ENCODE measurements around the gene HNRNPF. TPM values are rescaled to one million over a fixed set of nuclear protein-coding genes. Genes with fewer than 3 reads are reported as not detected.

The HNRNPF gene
- 290 to 342 TPM (median 327 TPM) in 5 replicates for total RNA-seq (2022; extraction: Qiagen RNA extraction; ENCODE audit: low read depth)

DNA sequence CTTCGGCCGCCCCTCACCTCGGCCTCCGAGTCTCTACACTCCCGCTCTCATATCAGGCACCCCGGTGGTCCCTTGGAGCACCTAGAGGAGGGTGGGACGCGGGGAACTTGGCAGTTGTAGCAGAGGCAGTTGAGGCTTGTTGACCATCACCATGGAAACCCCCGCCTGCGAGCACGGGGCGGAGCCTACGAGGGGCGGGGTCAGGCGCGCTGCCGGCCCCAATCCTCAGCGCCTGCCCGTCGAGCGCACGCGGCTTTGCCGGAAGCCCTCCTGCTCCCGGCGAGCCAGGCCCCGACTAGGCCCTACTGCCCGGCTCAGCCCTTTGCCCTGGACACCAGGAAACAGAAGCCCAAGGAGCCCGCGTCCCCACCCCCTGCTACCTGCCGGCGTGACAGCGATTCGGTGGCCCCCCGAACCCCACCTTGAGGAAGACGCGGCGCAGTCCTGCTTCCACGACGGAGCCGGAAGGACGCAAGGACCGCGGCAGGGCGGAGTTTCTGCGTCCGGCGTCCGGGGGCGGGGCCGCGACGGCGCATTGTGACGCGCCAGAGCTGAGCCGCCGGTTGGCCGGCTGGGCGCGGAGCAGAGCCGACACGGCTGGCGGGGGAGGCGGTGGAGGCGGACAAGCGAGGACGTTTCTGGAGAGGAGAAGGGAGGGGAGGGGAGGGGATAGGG, at the start of gene HNRNPF:
Gene HNRNPF (minus strand): TSS at position 477 of the 675 bp plus-strand sequence. CDS start 21,302 bp downstream, outside the sequence.

DNA sequence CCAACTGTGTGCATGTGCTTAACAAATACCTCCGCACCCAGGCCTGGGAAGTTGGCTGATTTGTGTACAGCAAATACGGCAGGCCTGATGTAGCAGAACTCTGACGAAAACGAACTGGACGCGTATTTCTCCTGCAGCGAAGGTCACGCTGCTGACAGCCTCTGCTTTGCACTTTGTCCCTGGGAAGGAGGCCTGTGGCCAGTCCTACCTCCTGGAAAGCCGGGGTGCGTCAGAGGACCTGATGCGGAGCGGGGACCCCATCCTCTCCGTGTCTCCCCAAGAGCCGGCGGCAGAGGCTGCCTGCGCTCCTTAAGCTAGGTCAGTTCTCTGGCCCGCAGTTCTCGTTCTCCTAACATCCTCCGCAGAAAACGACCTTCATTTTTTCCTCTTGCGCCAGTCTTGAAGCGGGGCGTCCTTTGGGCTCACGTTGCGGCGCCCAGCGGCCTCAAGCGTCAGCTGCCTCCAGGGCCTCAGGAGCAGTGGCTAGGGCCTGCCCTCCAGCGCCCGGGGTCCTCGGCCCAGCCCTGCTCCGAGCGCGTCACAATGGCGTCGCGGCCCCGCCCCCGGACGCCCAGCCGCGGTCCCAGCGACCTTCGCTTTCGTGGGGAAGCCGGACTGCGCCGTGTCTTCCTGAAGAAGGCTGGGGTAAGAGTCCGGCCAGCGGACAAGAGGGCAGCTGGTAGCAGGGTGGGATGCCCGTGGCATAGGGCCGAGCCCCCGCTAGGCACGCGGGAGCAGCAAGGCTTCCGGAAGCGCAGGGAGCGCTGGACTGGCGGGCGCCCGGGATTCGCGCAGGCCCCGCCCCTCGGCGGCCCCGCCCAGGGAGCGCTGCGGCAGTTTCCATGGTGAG, 27.5 kb upstream of the HNRNPF start, which contains the start of gene ZNF487:
Gene ZNF487 (plus strand): TSS at position 821 of the 850 bp plus-strand sequence. CDS start 38,703 bp downstream, outside the sequence.

GRCh38 chr10:43371418-43371817, 37.6 kb downstream of the HNRNPF start, which contains the start of gene FXYD4:
TSS of gene FXYD4 (plus strand) at chr10:43371636. CDS start at chr10:43373747, 2,111 bp downstream.

Other genes starting within 250 kb of the HNRNPF start
- gene RASGEF1A, start 142.1 kb downstream of the HNRNPF start, total RNA-seq (2022; extraction: Qiagen RNA extraction; ENCODE audit: low read depth) = 3.2 to 4.4 TPM (median 3.6 TPM) in 5 replicates
- gene FXYD4, start 37.5 kb downstream of the HNRNPF start, total RNA-seq (2022; extraction: Qiagen RNA extraction; ENCODE audit: low read depth) = not detected in 5 replicates
- gene ZNF487, start 27.9 kb upstream of the HNRNPF start, total RNA-seq (2022; extraction: Qiagen RNA extraction; ENCODE audit: low read depth) = 6.1 to 8.9 TPM (median 7.4 TPM) in 5 replicates
- 2.1 to 2.3 TPM (median 2.2 TPM) in 5 replicates for gene ZNF239, start 165.4 kb upstream of the HNRNPF start, total RNA-seq (2022; extraction: Qiagen RNA extraction; ENCODE audit: low read depth)
- gene ZNF485, start 197.3 kb upstream of the HNRNPF start, total RNA-seq (2022; extraction: Qiagen RNA extraction; ENCODE audit: low read depth) = 1.3 to 1.9 TPM (median 1.7 TPM) in 5 replicates
- 15.2 to 18.5 TPM (median 16.9 TPM) in 5 replicates for gene ZNF32, start 239.7 kb upstream of the HNRNPF start, total RNA-seq (2022; extraction: Qiagen RNA extraction; ENCODE audit: low read depth)